ENCODE data around the gene PIP5K1B. TPM values are rescaled to one million over a fixed set of nuclear protein-coding genes. Genes with fewer than 3 reads are reported as not detected.

PIP5K1B gene
- total and polyA plus RNA-seq, 2 of the 13 experiments (the other 11 are each of a cell fraction or from before 2014, with no cell fraction given): 15.8 to 17.5 TPM

DNA sequence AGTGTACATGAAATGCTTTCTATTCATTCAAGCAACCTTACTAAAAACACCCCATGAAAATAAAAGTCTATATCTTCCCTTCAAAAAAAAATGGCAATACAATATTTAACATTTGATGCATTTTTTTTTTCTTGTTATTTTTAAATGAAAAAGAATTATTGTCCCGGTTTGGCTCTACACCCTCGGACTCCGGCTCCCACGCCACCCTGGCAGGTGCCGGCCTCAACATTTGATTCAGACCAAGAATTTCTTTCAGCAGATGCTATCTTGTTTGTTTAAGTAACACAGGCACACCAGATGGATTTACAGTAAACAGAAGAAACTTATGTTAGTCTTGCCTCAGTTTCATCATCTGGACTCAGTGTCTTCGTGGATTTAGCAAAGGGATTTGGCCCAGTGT lies 162.0 kb downstream of the PIP5K1B start:
- FAIRE-seq: no peak
- no peak overlapping the region for H3K27ac ChIP-seq (ENCODE audit: extremely low read length, insufficient read depth, low read length)
- in situ Hi-C loops (cut with HindIII; ENCODE audit: extremely low pct_ligation_motif_present, low pct_unique_long_range_greater_than_20kb): no loop called here

More for the DNA sequence above, 162.0 kb downstream of the PIP5K1B start:
- ATAC-seq: no peak
- BruUV-seq (replicated peaks): TSS peak; percentile 19
- WGBS (ENCODE audit: low lambda C conversion rate): 98% methylated on average over 6 of the region's 6 CpGs
- H3K9me3 ChIP-seq (ENCODE audit: low read length): no peaks in the 10 kb centered on the region
- H3K36me3 ChIP-seq (replicated peaks in 1 of 2; ENCODE audit: control insufficient read depth in 1 of 2, insufficient read depth in 2 of 2, low read length in 2 of 2): peaks cover 4 to 22% of the 10 kb centered on the region in 2 experiments; a peak in 4 of 5 replicates
- H3K4me2 ChIP-seq (ENCODE audit: low read depth, low read length): no peak overlapping the region
- TF ChIP-seq ZNF788 (CRISPR knock-in tag; IDR thresholded peaks at IDR 0.05; ENCODE audit: borderline replicate concordance) (no peak), ZNF737 (CRISPR knock-in tag; IDR thresholded peaks at IDR 0.05; ENCODE audit: borderline replicate concordance) (no peak), ZNF672 (CRISPR knock-in tag; IDR thresholded peaks at IDR 0.05) (no peak), CC2D1A (CRISPR knock-in tag; IDR thresholded peaks at IDR 0.05) (no peak), ZNF468 (CRISPR knock-in tag; IDR thresholded peaks at IDR 0.05) (no peak), SMYD3 (CRISPR knock-in tag; IDR thresholded peaks at IDR 0.05) (no peak), SMARCE1 (IDR thresholded peaks at IDR 0.05; ENCODE audit: borderline replicate concordance) (no peak), SAP130 (CRISPR knock-in tag; IDR thresholded peaks at IDR 0.05; ENCODE audit: low read depth) (no peak), HOXA9 (CRISPR knock-in tag; IDR thresholded peaks at IDR 0.05; ENCODE audit: borderline replicate concordance) (no peak), ZKSCAN8 (CRISPR knock-in tag; IDR thresholded peaks at IDR 0.05; ENCODE audit: borderline replicate concordance) (no peak), SMARCC2 (IDR thresholded peaks at IDR 0.05) (no peak), ZNF660 (CRISPR knock-in tag; IDR thresholded peaks at IDR 0.05; ENCODE audit: borderline replicate concordance, low read depth) (no peak)
- TF ChIP-seq, protein P1, sequence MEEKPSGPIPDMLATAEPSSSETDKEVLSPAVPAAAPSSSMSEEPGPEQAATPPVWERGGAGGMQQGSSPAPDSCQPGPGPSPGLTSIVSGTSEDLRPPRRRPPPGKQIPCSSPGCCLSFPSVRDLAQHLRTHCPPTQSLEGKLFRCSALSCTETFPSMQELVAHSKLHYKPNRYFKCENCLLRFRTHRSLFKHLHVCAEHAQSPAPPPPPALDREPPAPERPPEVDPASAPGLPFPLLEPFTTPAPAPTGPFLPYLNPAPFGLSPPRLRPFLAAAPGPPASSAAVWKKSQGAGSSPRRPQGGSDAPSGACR (CRISPR knock-in tag; IDR thresholded peaks at IDR 0.05): no peak
- TF ChIP-seq, protein P2, sequence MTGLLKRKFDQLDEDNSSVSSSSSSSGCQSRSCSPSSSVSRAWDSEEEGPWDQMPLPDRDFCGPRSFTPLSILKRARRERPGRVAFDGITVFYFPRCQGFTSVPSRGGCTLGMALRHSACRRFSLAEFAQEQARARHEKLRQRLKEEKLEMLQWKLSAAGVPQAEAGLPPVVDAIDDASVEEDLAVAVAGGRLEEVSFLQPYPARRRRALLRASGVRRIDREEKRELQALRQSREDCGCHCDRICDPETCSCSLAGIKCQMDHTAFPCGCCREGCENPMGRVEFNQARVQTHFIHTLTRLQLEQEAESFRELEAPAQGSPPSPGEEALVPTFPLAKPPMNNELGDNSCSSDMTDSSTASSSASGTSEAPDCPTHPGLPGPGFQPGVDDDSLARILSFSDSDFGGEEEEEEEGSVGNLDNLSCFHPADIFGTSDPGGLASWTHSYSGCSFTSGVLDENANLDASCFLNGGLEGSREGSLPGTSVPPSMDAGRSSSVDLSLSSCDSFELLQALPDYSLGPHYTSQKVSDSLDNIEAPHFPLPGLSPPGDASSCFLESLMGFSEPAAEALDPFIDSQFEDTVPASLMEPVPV (CRISPR knock-in tag; IDR thresholded peaks at IDR 0.05): no peak
- TF ChIP-seq, protein P3, sequence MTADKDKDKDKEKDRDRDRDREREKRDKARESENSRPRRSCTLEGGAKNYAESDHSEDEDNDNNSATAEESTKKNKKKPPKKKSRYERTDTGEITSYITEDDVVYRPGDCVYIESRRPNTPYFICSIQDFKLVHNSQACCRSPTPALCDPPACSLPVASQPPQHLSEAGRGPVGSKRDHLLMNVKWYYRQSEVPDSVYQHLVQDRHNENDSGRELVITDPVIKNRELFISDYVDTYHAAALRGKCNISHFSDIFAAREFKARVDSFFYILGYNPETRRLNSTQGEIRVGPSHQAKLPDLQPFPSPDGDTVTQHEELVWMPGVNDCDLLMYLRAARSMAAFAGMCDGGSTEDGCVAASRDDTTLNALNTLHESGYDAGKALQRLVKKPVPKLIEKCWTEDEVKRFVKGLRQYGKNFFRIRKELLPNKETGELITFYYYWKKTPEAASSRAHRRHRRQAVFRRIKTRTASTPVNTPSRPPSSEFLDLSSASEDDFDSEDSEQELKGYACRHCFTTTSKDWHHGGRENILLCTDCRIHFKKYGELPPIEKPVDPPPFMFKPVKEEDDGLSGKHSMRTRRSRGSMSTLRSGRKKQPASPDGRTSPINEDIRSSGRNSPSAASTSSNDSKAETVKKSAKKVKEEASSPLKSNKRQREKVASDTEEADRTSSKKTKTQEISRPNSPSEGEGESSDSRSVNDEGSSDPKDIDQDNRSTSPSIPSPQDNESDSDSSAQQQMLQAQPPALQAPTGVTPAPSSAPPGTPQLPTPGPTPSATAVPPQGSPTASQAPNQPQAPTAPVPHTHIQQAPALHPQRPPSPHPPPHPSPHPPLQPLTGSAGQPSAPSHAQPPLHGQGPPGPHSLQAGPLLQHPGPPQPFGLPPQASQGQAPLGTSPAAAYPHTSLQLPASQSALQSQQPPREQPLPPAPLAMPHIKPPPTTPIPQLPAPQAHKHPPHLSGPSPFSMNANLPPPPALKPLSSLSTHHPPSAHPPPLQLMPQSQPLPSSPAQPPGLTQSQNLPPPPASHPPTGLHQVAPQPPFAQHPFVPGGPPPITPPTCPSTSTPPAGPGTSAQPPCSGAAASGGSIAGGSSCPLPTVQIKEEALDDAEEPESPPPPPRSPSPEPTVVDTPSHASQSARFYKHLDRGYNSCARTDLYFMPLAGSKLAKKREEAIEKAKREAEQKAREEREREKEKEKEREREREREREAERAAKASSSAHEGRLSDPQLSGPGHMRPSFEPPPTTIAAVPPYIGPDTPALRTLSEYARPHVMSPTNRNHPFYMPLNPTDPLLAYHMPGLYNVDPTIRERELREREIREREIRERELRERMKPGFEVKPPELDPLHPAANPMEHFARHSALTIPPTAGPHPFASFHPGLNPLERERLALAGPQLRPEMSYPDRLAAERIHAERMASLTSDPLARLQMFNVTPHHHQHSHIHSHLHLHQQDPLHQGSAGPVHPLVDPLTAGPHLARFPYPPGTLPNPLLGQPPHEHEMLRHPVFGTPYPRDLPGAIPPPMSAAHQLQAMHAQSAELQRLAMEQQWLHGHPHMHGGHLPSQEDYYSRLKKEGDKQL (CRISPR knock-in tag; IDR thresholded peaks at IDR 0.05; ENCODE audit: low read depth): no peak
- H3K4me3 ChIP-seq (replicated peaks in 1 of 3; ENCODE audit: insufficient read depth in 1 of 3, low read depth in 2 of 3, low read length in 3 of 3): no peak overlapping the region
- H4K20me1 ChIP-seq (ENCODE audit: insufficient read depth, low read length): no peaks in the 10 kb centered on the region
- ChIA-PET CTCF (ENCODE audit: low intra/inter-chr PET ratio, low total read pairs) (no interaction called here), POLR2A (no interaction called here)
- no peaks in the 10 kb centered on the region for H3K27me3 ChIP-seq (ENCODE audit: control insufficient read depth in 1 of 2, insufficient read depth in 2 of 2, low read length in 2 of 2)
- H3K79me2 ChIP-seq (ENCODE audit: insufficient read depth, low read length): no peaks in the 10 kb centered on the region
- no peak overlapping the region for H2AFZ ChIP-seq (ENCODE audit: low read length)
- H3K9ac ChIP-seq (ENCODE audit: insufficient read depth, low read depth, low read length): no peak overlapping the region
- intact Hi-C loops (cut with micrococcal nuclease; ENCODE audit: unreplicated experiment): no loop called here
- H3K4me1 ChIP-seq (ENCODE audit: insufficient read depth, low read length): peaks cover 10% of the 10 kb centered on the region; the same call in 1 of the 2 replicates
- DNase-seq (ENCODE audit: low spot score): no peak
